Measurements from ENCODE around the gene DROSHA. TPM values are rescaled to one million over a fixed set of nuclear protein-coding genes. Genes with fewer than 3 reads are reported as not detected.

DROSHA gene
- total RNA-seq, 2 experiments from 2014 or later = 73.9 to 77.9 TPM

DNA sequence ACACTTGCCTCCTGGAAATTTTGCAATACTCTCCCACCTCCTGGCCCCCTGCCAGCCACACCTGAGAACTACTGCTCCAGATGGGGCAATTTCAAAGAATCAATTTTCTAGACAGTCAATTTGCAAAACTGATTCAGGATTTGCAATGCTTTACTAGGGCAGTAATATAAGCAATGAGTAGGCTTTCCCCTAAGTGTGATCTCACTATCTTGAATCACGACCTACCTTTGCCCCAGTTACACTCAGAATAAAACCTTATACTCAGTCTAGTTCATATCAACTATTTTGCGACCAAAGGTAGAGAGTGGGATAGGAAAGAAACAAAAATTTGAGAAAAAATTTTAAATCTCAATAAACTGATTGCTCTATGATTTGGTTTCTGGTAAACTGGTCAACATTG lies 54.4 kb downstream of the DROSHA start:
- ChIA-PET CTCF (no interaction called here), POLR2A (no interaction called here)

DNA sequence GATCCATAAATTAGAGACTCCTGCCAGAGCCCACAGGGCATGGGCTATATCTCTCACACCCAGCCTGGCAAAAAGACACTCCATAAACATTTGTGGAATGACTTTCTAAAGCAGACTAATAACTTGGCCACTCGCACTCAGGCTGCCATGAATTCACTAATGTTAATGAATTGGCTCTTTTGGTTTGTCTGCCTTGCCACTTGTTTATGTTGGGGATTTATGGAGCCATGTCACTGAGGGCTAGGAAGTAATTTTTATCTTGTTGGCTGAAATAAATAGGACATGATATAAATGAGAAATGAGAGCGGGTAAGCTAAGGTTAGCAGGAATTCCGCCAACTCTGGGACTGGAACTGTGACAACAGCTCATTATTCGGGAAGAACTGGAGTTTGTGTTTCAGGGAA lies 55.2 kb downstream of the DROSHA start:
- ChIA-PET CTCF (no interaction called here), POLR2A (no interaction called here)

DNA sequence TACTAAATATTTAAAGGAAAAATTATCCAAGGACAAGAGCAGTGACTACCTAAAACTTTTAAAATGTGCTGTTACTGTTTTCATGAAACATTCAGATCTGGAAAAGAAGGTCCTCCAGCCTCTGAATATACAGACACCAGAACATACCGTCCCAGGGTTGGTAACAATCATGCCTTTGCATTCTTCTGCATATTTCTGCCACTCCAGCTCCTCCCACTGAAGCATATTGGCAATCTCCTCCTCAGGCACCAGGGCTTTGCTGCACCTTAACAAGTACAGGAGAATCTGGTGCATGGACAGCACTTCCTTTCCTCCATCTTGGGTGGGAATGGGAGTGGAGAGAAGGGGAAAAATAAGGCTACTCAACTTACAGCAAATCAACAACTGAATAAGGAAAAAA lies 60.0 kb downstream of the DROSHA start:
- POLR2A ChIA-PET = no interaction called here
- CTCF ChIA-PET = no interaction called here

DNA sequence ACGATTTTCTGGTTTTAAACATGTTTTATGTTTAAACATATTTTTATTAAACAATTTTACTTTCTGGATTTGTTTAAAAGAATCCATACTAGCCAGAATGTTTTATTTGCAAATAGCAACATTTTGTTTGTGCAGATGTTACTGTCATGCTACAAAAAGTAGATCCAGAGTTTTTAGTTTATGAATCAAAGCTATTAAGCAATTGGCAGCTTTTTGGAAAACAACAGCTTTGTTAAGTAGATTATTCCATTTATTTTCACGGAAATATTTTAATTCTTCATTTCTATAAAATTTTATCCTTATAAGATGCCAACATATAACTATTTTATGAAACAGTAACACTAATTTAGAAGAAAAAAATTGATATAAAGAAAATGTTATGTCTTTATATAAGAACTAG lies 60.9 kb downstream of the DROSHA start:
- CTCF ChIA-PET = no interaction called here
- POLR2A ChIA-PET = no interaction called here

DNA sequence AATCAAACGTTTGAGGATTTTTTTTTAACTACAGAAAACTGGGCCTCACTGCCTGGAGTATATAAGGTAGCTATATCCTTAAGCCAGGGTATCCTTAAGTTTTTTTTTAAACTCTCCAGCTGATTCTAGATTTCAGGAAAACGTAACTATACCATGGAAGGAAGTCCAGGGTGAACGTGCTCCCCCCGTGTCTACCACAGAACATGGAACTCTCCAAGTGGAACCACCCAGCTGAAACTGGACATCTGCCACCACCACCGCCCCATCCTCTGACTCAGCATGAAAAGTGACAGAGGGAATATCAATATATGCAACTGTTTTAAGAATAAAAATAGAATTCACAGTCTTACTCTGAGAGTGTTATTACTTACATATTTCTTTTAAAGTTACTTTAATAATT lies 61.3 kb downstream of the DROSHA start:
- POLR2A ChIA-PET = no interaction called here

DNA sequence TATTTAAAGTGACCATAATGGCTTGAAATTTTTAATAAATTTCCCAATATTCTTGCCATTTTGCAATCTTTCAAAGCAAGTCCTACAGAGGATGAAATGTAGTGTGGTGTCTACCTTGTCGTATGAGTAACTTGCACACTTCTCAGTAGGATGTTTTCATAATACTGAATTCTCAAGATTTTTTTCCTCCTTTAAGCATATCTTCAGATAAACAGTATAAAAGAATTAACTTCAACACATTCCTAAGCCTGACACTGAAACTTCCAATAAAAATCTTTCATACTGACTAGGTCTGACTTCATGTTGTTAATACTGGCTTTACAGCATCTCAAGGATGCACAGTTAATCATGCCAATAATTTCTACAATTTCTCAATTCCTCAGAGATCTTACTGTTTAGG lies 62.0 kb downstream of the DROSHA start:
- ChIA-PET POLR2A (no interaction called here), CTCF (no interaction called here)

More for the DNA sequence above, 61.3 kb downstream of the DROSHA start:
- CTCF ChIA-PET = no interaction called here

DNA sequence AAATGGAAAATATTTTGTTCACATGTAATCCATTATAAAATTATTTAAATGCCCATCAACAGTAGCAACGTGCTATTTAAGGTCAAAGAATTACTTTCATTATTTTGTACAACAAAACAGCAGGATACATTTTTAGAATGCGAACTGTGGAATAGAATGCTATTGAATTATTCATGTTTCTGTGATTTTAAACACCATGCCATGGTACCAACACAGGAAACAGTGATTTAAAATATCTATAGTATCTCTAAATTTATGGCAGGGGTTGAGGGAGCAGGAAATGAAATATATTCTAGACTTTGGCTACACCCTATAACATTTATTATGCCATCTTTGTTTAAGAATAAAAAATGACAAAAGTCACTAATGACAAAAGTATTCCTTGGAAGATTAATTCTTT lies 62.4 kb downstream of the DROSHA start:
- POLR2A ChIA-PET = no interaction called here
- CTCF ChIA-PET = no interaction called here

DNA sequence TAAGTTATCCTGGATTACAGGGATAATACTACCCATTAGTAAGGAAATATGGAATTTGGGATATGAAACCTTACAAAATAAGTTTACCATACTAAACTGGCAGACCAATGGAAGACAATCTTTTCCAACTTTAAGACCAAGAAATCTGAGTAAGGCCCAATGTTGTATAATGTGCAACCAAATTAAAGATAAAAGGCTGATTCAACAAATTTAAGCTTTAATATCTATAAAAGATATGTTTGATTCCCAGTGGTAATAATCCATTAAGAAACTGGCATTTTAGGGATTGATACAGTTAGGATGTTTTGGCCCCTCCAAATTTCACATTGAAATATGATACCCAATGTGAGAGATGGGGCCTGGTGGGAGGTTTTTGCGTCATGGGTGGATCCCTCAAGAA lies 66.6 kb downstream of the DROSHA start:
- ChIA-PET CTCF (no interaction called here), POLR2A (no interaction called here)

DNA sequence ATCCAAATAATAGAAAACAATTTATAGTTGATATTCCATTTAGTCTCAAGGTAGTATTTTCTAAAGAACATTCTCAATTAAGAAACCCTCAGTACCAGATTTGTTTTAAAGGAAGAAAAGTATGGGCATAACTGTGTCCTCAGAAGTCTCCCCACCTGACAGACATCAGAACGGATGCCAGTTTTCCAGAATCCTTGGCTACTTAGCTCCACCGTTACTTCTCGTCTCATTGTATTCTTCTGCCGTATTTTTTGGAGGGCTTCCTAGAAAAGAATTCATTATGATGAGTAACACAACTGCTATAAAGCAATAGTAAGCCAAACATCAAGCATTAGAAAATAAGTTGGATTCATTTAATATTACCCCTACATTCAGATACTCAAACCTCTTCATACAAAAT lies 67.8 kb downstream of the DROSHA start:
- ChIA-PET POLR2A (no interaction called here), CTCF (no interaction called here)

DNA sequence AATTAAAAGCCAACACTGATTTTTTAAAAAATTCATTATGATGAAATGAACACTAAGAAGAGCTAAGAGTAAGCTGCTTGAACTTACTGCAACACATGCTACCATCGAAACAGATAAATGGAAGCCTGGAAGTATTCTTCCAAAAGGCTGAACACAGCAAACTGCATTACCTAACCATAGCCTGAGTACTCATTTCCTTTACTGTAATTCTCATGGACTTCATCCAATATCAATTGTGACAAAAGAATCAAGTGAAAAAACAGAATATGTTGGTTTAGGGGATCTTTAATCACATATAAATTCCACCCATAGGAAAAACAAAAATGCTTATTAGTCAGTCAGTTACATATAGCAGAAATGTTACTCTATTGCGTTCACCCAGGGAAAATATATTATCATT lies 68.5 kb downstream of the DROSHA start:
- ChIA-PET CTCF (no interaction called here), POLR2A (no interaction called here)

DNA sequence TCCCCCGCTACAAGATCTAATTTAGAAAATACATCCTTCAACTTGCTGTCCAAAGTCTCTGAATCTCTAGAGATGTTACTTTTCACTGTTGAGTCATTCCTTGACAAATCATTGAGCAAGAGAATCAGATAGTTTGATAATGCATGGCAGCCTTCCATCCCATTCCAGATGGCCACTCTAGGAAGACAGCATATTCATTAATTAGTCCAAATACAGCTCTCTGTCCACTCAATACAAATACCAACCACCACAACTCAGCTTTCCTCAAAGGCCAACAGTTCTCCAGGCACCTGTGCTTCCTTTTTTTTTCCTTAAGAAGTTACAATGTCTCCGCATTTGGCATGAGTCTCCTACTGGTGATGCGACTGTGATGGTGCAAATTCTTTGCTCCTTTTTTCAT lies 72.3 kb downstream of the DROSHA start:
- ChIA-PET POLR2A (no interaction called here), CTCF (no interaction called here)

DNA sequence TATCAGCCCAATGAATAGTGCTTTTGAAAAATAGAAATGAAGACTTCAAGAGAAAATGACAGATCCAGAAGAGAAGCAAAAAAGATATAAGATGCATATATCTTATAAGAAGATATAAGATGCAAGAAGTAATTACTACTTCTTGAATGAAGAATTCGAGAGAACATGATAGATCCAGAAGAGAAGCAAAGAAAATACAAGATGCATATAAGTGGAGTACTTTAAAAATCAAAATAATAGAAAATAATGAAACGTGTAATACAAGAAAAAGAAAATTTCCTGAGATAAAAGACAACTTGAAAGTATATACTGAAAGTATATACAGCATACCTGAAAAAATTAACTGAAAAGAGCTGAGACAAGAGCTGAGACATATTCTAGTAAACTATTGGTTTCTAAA lies 76.7 kb downstream of the DROSHA start:
- CTCF ChIA-PET = interaction anchor here (0.6 kb wide), 1 partner anchor 521 kb away, joined by 4 read pairs; no protein-coding TSS in a partner anchor
- POLR2A ChIA-PET = no interaction called here

DNA sequence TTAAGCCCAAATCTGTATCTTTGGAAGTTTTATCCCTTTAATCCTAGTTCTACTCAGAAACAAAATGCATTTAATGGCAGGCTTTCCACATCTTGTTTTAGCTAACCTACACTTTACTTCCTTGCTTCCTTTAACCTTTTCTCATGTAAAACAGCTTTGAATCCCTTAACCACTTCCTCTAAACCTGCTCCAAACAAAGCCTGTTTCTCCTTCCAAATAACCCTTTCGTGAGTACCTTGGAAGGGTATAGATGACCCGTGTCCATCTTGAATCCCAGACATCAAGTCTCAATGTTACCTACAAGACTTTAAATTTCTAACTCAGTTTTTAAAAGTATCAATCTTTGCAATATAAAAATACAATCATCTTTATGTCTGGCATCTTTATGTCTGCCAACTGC lies 78.4 kb downstream of the DROSHA start:
- ChIA-PET POLR2A (no interaction called here), CTCF (interaction anchor here (0.5 kb wide), 1 partner anchor 353 kb away, joined by 4 read pairs; no protein-coding TSS in a partner anchor)

DNA sequence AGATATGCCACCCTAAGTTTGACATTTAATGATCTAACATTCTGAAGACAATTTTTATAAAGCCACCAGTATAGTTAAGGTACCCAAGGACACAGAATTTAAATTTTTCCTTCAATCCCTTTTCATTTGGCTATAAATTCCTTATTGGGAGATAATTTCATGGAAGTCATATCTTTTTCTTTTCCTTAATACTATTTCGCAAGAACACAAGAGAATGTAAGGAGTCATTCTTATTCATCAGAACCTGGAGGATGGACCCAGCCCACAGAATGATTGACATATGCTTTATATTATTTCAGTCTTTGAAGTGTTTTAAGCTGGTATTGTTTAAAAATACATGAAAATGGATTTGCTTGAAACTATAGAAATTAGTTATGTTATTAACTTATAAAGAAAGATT lies 79.6 kb downstream of the DROSHA start:
- POLR2A ChIA-PET = no interaction called here
- CTCF ChIA-PET = no interaction called here

DNA sequence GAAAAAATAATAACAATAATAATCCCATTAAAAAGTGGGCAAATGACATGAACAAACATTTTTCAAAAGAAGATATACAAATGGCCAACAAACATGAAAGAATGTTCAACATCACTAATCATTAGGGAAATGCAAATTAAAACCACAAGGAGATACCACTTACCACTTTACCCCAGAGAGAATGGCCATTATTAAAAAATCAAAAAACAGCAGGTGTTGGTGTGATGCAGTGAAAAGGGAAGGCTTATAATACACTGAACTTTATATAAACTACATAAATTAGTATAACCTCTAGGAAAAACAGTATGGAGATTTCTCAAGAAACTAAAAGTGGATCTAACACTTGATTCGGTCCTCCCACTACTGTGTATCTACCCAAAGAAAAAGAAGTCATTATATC lies 81.9 kb downstream of the DROSHA start:
- CTCF ChIA-PET = no interaction called here
- POLR2A ChIA-PET = no interaction called here

DNA sequence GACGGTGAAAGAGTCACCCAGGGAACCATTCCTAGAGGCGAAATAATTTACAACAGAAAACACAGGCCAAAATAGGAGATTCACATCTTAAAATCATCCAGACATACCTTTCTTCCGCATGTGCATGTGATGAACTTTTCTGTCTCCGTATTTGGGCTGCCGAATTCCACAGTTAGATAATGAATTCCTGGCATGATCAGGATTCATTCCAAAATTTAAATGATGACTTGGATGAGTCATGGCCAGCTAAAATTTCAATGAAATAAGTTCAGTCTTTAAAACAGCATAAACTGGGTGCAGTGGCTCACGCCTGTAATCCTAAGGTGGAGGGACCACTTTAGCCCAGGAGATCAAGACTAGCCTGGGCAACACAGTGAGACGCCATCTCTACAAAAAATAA lies 82.7 kb downstream of the DROSHA start:
- ChIA-PET CTCF (no interaction called here), POLR2A (no interaction called here)

DNA sequence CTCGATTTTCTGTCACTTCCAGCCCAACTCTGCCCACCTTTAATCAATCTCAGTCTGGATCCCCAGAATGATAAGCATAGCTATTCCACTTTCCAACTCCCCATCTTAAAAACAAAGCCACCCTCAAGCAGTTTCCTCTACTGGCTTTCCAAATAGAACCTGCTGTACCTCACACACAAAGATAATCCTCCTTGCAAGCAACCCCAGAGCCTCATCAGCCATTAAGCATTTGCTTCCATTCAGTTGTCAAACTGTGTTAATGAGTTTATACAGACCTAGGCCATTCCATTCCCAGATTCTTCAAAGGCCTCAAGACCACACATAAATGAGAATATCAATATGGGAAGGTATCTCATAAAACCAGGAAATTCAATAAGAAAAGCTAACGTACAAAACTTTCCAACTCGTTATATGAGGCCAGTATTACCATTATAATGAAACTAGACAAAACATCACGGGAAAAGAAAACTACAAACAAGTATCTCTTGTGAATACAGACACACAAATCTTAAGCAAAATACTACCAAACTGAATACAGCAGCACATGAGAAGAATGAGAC lies 86.8 kb downstream of the DROSHA start:
- ChIA-PET CTCF (no interaction called here), POLR2A (no interaction called here)

DNA sequence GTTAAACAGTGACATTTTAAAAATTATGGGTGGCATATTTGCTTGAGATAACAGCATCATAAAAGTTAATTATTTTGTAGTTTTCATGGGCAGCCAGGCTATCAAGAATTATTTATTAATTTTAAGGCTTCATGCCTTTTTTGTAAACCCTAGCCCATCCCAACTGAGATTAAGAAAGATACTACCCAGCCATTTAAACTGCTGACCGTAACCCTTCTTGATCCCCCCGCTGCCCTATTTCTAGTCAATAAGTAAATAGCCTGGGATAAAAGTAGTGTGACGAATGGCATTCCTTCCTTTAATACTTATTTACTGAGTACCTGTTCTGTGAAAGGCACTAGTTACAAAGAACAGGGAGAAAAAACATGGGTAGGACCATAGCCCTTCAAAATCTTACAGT lies 88.3 kb downstream of the DROSHA start:
- CTCF ChIA-PET = no interaction called here
- POLR2A ChIA-PET = no interaction called here

DNA sequence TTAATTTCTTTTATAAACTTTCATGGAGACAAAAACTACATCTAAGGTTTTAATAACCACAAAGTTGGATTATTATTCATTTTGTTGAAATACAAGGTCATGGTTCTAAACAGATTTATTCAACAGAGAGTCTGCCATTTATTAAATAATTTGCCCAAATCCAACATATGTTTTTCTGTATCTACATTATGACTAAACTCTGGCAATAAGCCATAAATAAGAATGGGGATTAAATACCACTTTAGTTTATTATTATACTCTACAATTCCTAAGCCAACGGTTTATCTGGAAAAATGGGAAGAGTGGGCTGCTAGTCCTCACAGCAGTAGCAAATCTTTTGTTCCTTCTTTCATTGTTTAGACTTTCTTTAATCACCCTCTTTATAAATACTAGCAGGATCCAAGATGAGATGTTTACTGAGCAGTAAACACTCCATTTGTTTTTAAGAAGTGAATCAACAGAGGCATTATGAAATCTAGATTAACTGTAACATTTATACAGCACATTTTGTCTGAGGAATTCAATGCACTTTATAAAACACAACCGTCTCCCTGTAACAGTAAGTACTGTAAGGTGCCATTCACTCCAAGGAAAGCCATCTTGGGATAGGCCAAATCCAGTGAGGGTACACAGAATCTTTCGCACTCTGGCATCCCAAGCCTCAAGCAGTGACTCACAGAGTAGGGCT lies 89.7 kb downstream of the DROSHA start:
- CTCF ChIA-PET = no interaction called here
- POLR2A ChIA-PET = no interaction called here

DNA sequence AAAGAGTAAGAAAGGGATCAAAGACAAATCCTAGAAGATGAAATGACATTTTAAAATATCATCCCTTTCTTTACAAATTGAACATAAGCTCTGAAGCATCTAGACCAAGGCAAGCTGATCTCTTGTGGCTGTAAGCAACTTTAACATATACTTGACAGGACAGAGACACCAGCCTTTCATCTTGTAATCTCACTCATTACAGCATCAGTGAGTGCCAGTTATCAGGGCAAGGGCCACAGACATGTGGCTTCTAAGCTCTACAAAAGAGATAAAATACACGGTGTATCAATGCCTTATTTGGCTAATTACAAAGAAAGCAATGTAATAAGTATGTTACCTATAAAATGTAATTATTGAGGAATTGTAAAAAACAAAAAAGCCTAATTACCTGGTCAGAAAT lies 95.0 kb downstream of the DROSHA start:
- CTCF ChIA-PET = interaction anchor here (0.7 kb wide), 2 partner anchors 17 to 557 kb away, joined by 3 to 4 read pairs; no protein-coding TSS in a partner anchor
- POLR2A ChIA-PET = no interaction called here

DNA sequence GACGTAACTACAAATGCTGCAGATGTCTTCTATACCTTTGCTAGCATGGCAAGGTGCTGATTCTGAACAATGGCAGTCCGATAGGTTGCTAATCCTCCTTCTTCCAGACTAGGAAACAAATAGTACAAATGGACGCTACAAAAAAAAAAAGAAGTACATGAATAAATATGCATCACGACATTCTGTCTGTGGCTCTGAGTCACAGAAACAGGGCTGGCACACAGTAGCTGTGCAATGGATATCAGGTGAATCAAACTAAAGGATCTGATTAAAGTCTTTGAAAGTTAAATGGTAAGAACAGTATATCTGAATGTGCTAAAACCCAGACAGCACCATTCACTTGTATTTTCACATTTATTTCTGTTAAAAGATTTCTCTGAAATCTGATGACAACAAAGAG lies 96.2 kb downstream of the DROSHA start:
- ChIA-PET POLR2A (no interaction called here), CTCF (no interaction called here)

DNA sequence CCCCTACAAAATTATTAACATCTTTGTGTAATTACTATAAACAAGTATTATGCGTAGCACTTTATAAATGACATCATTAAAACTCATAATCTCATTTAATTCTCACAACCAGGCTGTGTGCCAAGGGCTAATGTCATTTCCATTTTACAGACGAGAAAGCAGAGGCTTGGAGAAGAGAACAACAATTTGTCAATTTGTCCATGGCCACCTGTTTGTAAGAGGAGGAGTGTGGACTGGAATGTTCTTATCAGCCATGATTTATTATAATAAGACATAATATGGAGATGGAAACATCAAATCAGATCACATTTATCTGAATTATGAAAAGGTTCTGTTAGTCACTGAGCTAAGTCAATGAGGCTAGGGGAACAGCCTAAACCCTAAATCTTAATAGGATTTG lies 97.0 kb downstream of the DROSHA start:
- CTCF ChIA-PET = no interaction called here

More for the DNA sequence above, 97.0 kb downstream of the DROSHA start:
- POLR2A ChIA-PET = no interaction called here
